Thoracic aorta (tissue), 2 donors: ENCODE measurements around the gene H2AZ2. TPM values are rescaled to one million over a fixed set of nuclear protein-coding genes. Genes with fewer than 3 reads are reported as not detected.

ENCODE experiments used
- ATAC-seq: fragments of 150-250 bp; one replicate; pipeline ENCODE4 v1.8.0; 2017; ENCODE audit warnings: low read depth; ENCODE audit not compliant: insufficient number of reproducible peaks, low FRiP score
- DNase-seq: peaks from one replicate; pipeline ENCODE4 v3.0.0-alpha.2; 2020; ENCODE audit warnings: low spot score
- H3K27ac ChIP-seq, 2 donors: fragments of 200-600 bp; sonication (generic); 1 replicate in 1 of 2; 2 replicates in 1 of 2; pipeline ENCODE4 v1.5.1; 2016; ENCODE audit warnings: mild to moderate bottlenecking in 2 of 2, moderate library complexity in 2 of 2
- H3K27me3 ChIP-seq: fragments of 200-600 bp; sonication (generic); replicated peaks from 2 replicates; pipeline ENCODE4 v1.6.0; 2016; ENCODE audit warnings: mild to moderate bottlenecking; ENCODE audit not compliant: insufficient read depth
- H3K36me3 ChIP-seq: fragments of 200-600 bp; sonication (generic); one replicate; pipeline ENCODE4 v1.5.1; 2016
- H3K4me1 ChIP-seq, 2 donors: fragments of 200-600 bp; sonication (generic); 1 replicate in 1 of 2; 2 replicates in 1 of 2; pipeline versions ENCODE4 v1.5.1 to v1.6.0; 2016; ENCODE audit warnings: low read depth in 2 of 2, mild to moderate bottlenecking in 1 of 2; ENCODE audit not compliant: control insufficient read depth in 1 of 2
- H3K4me3 ChIP-seq: fragments of 200-600 bp; sonication (generic); 2 replicates; pipeline ENCODE4 v1.5.1; 2016; ENCODE audit warnings: mild to moderate bottlenecking
- H3K9me3 ChIP-seq: fragments of 200-600 bp; sonication (generic); 2 replicates; pipeline ENCODE4 v1.5.1; 2016
- CTCF ChIP-seq: fragments of 200-600 bp; sonication (generic); IDR thresholded peaks from one replicate; pipeline ENCODE4 v1.5.1; 2019; ENCODE audit warnings: antibody characterized with exemption
- total RNA-seq, 2 donors: library from RNA; depleted of rRNA; stranded (reverse); fragments of >200 nt; gene quantifications; one replicate each; pipeline versions ENCODE4 v1.1.0 to v1.2.3, GENCODE V29; 2016

H2AZ2 gene
- total RNA-seq = 100 to 1,000 TPM; 103 to 111 TPM

- DNase-seq (peak; percentile 99), ATAC-seq (peak; percentile 96)
- Histone ChIP-seq H3K27ac (peak within 1 kb of the TSS; percentile 93), H3K9me3 (no peaks in the 10 kb centered on the region), H3K36me3 (no peaks in the 10 kb centered on the region), H3K27me3 (no peaks in the 10 kb centered on the region), H3K4me1 (peaks cover 19 to 35% of the 10 kb centered on the region in 2 donors), H3K4me3 (peak within 1 kb of the TSS; percentile 80)
- TF ChIP-seq CTCF = no peak
Observed at GRCh38 chr7:44847920-44848634, at the start of gene H2AZ2. Gene H2AZ2 (minus strand): TSS chr7:44848087. CDS start chr7:44847971, 116 bp downstream.

DNA sequence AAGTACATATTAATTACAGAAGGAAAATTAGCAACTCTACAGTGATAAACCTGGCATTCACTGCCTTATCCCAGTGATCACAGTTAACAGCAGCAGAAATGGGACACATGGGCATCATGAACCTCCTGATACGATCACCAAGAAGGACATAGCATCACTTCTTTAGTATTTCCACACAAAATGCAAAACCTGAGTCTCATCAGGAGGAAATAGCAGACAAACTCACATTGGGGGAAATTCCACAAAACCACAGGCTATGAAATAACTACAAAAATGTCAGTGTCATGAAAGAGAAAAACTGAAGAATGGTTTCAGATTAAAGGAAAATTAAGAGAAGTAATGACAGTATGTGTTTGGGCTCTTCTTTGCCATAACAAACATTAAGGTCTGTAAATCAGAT lies 49.4 kb upstream of the H2AZ2 start:
- H3K27ac ChIP-seq = no peak overlapping the region
- ATAC-seq = no peak

GRCh38 chr7:44894888-44895580 lies 47.1 kb upstream of the H2AZ2 start:
- no peak for ATAC-seq
- no peak for TF ChIP-seq CTCF
- H3K4me3 ChIP-seq = no peak overlapping the region
- no peaks in the 10 kb centered on the region for H3K36me3 ChIP-seq
- no peaks in the 10 kb centered on the region for H3K9me3 ChIP-seq
- H3K4me1 ChIP-seq = no peaks in the 10 kb centered on the region
- no peak for DNase-seq
- no peaks in the 10 kb centered on the region for H3K27me3 ChIP-seq
- no peak overlapping the region for H3K27ac ChIP-seq

More for the DNA sequence above, 49.4 kb upstream of the H2AZ2 start:
- Histone ChIP-seq H3K9me3 (no peaks in the 10 kb centered on the region), H3K4me3 (no peak overlapping the region), H3K36me3 (no peaks in the 10 kb centered on the region), H3K4me1 (no peaks in the 10 kb centered on the region), H3K27me3 (no peaks in the 10 kb centered on the region)
- DNase-seq = no peak
- no peak for TF ChIP-seq CTCF

GRCh38 chr7:44893710-44894234 lies 45.9 kb upstream of the H2AZ2 start:
- Histone ChIP-seq H3K4me3 (no peak overlapping the region), H3K27me3 (no peaks in the 10 kb centered on the region), H3K27ac (no peak overlapping the region), H3K36me3 (no peaks in the 10 kb centered on the region), H3K4me1 (no peaks in the 10 kb centered on the region), H3K9me3 (no peaks in the 10 kb centered on the region)
- DNase-seq (no peak), ATAC-seq (no peak)
- TF ChIP-seq CTCF = no peak

- Histone ChIP-seq H3K9me3 (no peaks in the 10 kb centered on the region), H3K27ac (no peak overlapping the region), H3K4me1 (peaks cover 0 to 1% of the 10 kb centered on the region in 2 donors), H3K36me3 (no peaks in the 10 kb centered on the region), H3K4me3 (no peak overlapping the region), H3K27me3 (no peaks in the 10 kb centered on the region)
- DNase-seq = no peak
- no peak for TF ChIP-seq CTCF
- ATAC-seq = no peak
Observed at GRCh38 chr7:44891791-44892190, 43.9 kb upstream of the H2AZ2 start.
